Left ventricle myocardium inferior (tissue), 1 donor: ENCODE results near the gene THADA. TPM values are rescaled to one million over a fixed set of nuclear protein-coding genes. Genes with fewer than 3 reads are reported as not detected.

Experiments used
- DNase-seq: peaks from one replicate; pipeline ENCODE4 v3.0.0-alpha.2; 2020
- H3K27ac ChIP-seq: fragments of 200-600 bp; replicated peaks from 2 replicates; pipeline ENCODE4 v1.8.0; 2021
- H3K27me3 ChIP-seq: fragments of 200-600 bp; 2 replicates; pipeline ENCODE4 v1.8.0; 2021; ENCODE audit warnings: low read depth
- H3K36me3 ChIP-seq: fragments of 200-600 bp; 2 replicates; pipeline ENCODE4 v1.8.0; 2021
- H3K4me1 ChIP-seq: fragments of 200-600 bp; 2 replicates; pipeline ENCODE4 v1.8.0; 2021
- H3K4me3 ChIP-seq: fragments of 200-600 bp; 2 replicates; pipeline ENCODE4 v1.8.0; 2021; ENCODE audit warnings: mild to moderate bottlenecking, moderate library complexity
- H3K9me3 ChIP-seq: fragments of 200-600 bp; replicated peaks from 2 replicates; pipeline ENCODE4 v1.8.0; 2021
- CTCF ChIP-seq: fragments of 200-600 bp; IDR thresholded peaks from 2 replicates; pipeline ENCODE4 v1.8.0; 2021; ENCODE audit warnings: antibody characterized with exemption, mild to moderate bottlenecking, borderline replicate concordance
- intact Hi-C: fragments of 100-400 bp; cut with micrococcal nuclease; formaldehyde crosslinking; loops from one replicate; pipeline ENCODE4 v1.11.0; 2022
- total RNA-seq: library from RNA; stranded (reverse); fragmentation: NEBNext Ultra II Directional; extraction: Animal tissue kit (Norgen Biotek cat#: 25700); gene quantifications from one replicate; pipeline ENCODE4 v1.2.1, GENCODE V29; 2021
- donor health status: DM: no; HTN: yes; CAD: no; lungs with severe emphysema.

The THADA gene
- total RNA-seq, 1 donor from 2014 or later: 15.4 TPM

- H3K27ac ChIP-seq: peak overlapping the region; percentile 72
- TF ChIP-seq CTCF: no peak
- peaks cover 13% of the 10 kb centered on the region for H3K36me3 ChIP-seq
- H3K4me1 ChIP-seq: peaks cover 9% of the 10 kb centered on the region
- no peak for DNase-seq
- H3K27me3 ChIP-seq: no peaks in the 10 kb centered on the region
- no peaks in the 10 kb centered on the region for H3K9me3 ChIP-seq
- no peak overlapping the region for H3K4me3 ChIP-seq
- intact Hi-C loops: no loop called here
Measured at GRCh38 chr2:43541165-43541564, 54.7 kb downstream of the THADA start.

GRCh38 chr2:43540021-43540779 lies 55.6 kb downstream of the THADA start:
- Histone ChIP-seq H3K27ac (peak overlapping the region; percentile 72), H3K4me3 (no peak overlapping the region), H3K4me1 (peaks cover 9% of the 10 kb centered on the region), H3K36me3 (peaks cover 18% of the 10 kb centered on the region), H3K27me3 (no peaks in the 10 kb centered on the region), H3K9me3 (no peaks in the 10 kb centered on the region)
- no peak for TF ChIP-seq CTCF
- peak; percentile 48 for DNase-seq
- intact Hi-C loops: no loop called here

- H3K36me3 ChIP-seq: peaks cover 22% of the 10 kb centered on the region
Measured at GRCh38 chr2:43539436-43539835, 56.4 kb downstream of the THADA start.

GRCh38 chr2:43538034-43538670 lies 57.7 kb downstream of the THADA start:
- Histone ChIP-seq H3K4me3 (no peak overlapping the region), H3K36me3 (peaks cover 28% of the 10 kb centered on the region), H3K27ac (peak overlapping the region; percentile 72), H3K4me1 (peaks cover 9% of the 10 kb centered on the region), H3K27me3 (no peaks in the 10 kb centered on the region), H3K9me3 (no peaks in the 10 kb centered on the region)
- no peak for DNase-seq
- intact Hi-C loops: no loop called here
- TF ChIP-seq CTCF: no peak

More at GRCh38 chr2:43539436-43539835, 56.4 kb downstream of the THADA start:
- H3K4me1 ChIP-seq: peaks cover 9% of the 10 kb centered on the region
- DNase-seq: no peak
- TF ChIP-seq CTCF: no peak
- no peak overlapping the region for H3K4me3 ChIP-seq
- H3K27ac ChIP-seq: peak overlapping the region; percentile 72
- intact Hi-C loops: no loop called here
- no peaks in the 10 kb centered on the region for H3K27me3 ChIP-seq
- H3K9me3 ChIP-seq: no peaks in the 10 kb centered on the region

- intact Hi-C loops: no loop called here
- TF ChIP-seq CTCF: no peak
- Histone ChIP-seq H3K4me1 (peaks cover 9% of the 10 kb centered on the region), H3K27ac (peak overlapping the region; percentile 72), H3K4me3 (no peak overlapping the region), H3K27me3 (no peaks in the 10 kb centered on the region), H3K36me3 (peaks cover 29% of the 10 kb centered on the region), H3K9me3 (no peaks in the 10 kb centered on the region)
- no peak for DNase-seq
Measured at GRCh38 chr2:43537137-43537536, 58.7 kb downstream of the THADA start.
